Transverse colon (tissue), 3 donors: ENCODE data around the gene MAP2K5.

Experiments used
- EP300 ChIP-seq: sonication (generic); formaldehyde crosslinking; IDR thresholded peaks from one replicate; pipeline ENCODE4 v1.6.1; 2017; ENCODE audit warnings: antibody characterized with exemption, low read depth
- POLR2A ChIP-seq: fragments of 450-650 bp; IDR thresholded peaks from one replicate; pipeline ENCODE4 v1.6.1; 2016; ENCODE audit warnings: antibody characterized with exemption, mild to moderate bottlenecking, moderate library complexity
- TF ChIP-seq, protein P1 (sequence below), 5 experiments: fragments of 200-600 bp in 3 of 5; fragments of 450-650 bp in 2 of 5; sonication (generic) in 3 of 5; IDR thresholded peaks; 1 replicate in 2 of 5; 2 replicates in 3 of 5; pipeline ENCODE4 v1.5.1; 2016 to 2017; ENCODE audit warnings: antibody characterized with exemption in 5 of 5, inconsistent platforms in 3 of 5, mild to moderate bottlenecking in 2 of 5, moderate library complexity in 1 of 5

DNA sequence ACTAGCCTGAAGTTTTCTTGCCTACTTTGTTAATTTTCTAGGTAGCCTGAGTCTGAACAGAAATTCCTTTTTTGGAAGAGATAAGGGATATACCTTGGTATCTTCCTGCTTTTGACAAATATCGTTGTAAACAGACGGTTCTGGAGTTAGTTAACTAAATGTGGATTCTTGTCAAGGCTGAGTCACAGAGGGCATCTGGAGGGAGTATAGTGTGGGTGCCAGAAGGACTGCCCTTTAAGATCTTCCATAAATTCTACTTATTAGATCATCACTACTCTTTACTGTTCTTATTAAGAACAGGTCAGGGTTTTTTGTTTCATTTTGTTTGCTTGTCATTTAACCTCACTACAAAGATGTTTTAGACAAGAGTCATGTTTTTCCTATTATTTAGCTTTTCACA, 157.5 kb downstream of the MAP2K5 start:
- TF ChIP-seq POLR2A (no peak), EP300 (no peak)
- TF ChIP-seq, protein P1, sequence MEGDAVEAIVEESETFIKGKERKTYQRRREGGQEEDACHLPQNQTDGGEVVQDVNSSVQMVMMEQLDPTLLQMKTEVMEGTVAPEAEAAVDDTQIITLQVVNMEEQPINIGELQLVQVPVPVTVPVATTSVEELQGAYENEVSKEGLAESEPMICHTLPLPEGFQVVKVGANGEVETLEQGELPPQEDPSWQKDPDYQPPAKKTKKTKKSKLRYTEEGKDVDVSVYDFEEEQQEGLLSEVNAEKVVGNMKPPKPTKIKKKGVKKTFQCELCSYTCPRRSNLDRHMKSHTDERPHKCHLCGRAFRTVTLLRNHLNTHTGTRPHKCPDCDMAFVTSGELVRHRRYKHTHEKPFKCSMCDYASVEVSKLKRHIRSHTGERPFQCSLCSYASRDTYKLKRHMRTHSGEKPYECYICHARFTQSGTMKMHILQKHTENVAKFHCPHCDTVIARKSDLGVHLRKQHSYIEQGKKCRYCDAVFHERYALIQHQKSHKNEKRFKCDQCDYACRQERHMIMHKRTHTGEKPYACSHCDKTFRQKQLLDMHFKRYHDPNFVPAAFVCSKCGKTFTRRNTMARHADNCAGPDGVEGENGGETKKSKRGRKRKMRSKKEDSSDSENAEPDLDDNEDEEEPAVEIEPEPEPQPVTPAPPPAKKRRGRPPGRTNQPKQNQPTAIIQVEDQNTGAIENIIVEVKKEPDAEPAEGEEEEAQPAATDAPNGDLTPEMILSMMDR (IDR thresholded peaks at IDR 0.05) = no peak
